GM18861 (cell line): ENCODE measurements around the gene SLC4A1.
"Not testable (repeated sequence)": the region's sequence is repeated elsewhere in the genome, so short reads cannot be mapped to it uniquely, and the experiment has no call there.

Experiments
- ATAC-seq: cut with Tn5 transposase; IDR thresholded peaks from one replicate; pipeline ENCODE4 v1.9.1; 2021; ENCODE audit not compliant: unreplicated experiment

Gene SLC4A1

DNA sequence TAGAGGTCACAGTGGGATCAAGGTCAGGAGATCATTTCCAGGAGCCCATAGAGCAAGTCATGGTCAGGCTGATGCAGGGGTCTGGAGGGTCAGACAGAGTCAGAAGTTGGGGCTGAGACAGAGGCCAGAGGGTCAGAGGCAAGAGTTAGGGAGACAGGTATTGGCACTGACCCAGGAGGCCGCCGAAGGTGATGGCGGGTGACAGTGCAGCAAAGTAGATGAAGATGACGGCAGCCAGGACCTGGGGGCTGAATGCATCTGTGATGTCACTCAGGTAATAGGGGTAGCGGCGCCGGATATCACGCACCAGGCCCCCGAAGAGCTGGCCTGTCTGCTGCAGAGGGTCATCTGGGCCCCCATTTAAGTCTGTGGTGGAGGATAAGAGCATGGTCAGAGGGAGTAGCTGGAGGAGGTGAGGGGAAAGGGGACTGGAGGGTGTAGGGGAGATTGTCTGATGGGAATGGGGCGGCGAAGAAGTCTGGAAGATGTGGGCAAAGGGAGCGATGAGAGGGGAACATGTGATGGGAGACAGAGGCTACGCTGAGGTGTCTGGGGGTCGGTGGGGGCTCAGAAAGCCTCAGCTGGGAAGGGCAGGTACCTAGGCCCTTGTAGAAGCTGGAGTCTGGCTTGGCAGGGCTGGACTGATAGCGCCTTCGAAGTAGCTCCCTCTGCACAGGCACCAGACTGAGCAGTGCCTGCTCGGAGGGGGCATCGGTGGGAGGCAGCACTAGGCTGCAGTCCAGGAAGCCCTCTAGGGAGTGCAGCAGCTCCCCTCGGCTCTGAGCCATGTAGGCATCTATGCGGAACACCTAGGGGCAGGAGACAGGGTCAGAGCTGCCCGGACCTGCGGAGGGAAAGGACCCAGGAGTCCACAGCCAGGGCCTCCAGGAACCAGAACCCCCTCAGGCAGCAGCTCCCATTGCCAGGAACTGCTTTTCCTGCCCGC, 9.8 kb downstream of the SLC4A1 start:
- ATAC-seq, result no peak

DNA sequence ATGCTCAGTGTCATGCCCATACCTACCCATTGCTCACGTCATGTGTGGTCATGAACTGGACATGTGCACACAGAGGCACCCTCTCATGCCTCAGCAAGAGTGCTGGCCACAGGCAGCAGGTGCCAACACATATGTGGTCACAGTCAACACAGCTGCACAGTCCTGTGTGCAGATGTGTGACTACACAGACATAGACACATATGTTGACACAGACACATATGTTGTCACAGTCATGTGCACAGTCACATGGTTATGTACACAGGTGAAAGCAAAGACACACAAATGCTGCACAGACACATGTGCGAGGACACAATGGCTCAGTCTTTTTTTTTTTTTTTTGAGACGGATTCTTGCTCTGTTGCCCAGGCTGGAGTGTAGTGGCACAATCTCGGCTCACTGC, 11.3 kb downstream of the SLC4A1 start:
- no peak for ATAC-seq

DNA sequence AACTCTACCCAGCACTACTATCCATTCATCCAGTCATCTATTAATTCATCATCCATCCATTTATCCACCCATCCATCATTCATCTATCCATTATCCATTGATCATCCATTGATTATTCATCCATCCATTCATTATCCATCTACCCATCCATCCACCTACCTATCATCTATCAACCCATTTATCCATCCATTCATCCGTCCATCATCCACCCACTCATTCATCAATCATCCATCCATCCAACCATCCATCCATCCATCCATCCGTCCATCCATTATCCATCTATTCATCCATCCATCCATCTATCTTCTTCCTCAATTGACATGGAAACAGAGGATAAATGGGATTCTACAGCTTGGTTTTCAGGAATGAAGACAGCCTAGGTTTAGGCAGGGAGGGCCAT, 12.0 kb downstream of the SLC4A1 start:
- ATAC-seq, result no peak

DNA sequence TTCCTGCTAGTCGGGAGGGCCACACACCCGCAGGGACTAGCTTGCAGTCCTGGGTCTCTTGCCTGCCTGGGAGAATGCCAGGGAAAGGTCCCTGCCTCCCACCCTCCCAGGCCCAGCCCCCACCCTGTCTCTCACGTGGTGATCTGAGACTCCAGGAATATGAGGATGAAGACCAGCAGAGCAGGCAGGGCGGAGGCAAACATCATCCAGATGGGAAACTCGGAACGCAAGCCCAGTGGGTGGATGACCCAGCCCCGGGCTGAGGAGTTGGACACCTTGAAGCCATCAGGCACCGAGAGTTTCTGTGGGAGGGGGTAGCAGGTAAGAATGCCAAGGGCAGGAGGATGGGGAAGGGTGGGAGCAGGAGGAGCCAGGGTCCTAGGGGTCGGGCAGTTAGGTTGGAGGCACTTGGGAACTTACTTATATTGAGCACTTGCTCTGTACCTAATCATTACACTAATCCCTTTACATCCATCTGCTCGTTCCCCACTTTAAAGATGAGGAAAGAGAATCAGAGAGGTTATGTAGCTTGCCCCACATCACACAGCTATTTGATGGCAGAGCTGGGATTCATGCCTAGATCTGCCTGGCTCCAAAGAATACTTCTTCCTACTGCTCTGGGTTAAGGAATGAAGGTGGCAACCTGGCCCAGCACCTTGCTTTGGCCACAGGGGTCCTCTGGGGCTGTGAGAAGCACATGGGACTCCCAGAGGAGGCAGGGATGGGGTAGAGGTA, 13.4 kb downstream of the SLC4A1 start:
- ATAC-seq, result no peak

DNA sequence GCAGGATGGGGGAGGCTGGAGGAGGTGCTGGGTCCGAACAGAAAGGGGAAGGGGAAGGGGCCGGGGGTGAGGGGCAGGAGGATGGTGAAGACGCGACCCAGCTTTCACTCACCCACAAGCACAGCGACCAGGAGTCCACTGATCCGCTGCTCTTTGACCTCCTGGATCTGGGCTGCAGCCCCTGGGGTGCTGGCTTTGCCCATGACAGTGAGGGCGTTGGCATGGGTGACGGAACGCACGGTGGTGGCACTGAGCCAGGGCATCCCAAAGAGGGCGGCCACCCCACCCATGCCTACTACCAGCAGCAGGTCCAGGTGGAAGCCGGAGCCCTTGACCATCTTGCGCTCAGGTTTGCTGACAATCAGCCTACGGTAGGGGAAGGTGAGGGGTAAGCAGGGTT, 14.9 kb downstream of the SLC4A1 start:
- no peak for ATAC-seq

DNA sequence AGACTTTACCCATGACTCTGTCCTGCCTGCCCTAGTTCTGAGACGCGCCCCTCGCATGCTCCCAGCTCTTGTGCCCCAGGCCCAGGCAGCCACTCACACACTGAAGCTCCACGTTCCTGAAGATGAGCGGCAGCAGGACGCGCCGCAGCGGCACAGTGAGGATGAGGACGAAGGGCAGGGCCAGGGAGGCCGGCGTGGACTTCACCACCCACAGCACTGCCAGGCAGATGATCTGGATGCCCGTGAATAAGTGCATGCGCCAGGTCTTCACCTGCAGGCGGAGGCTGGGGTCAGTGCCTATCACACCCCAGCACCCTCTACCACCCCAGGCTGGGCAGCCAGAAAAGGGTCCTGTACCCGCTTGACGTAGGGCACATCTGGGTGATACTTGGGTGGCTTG, 16.9 kb downstream of the SLC4A1 start:
- ATAC-seq, result no peak

DNA sequence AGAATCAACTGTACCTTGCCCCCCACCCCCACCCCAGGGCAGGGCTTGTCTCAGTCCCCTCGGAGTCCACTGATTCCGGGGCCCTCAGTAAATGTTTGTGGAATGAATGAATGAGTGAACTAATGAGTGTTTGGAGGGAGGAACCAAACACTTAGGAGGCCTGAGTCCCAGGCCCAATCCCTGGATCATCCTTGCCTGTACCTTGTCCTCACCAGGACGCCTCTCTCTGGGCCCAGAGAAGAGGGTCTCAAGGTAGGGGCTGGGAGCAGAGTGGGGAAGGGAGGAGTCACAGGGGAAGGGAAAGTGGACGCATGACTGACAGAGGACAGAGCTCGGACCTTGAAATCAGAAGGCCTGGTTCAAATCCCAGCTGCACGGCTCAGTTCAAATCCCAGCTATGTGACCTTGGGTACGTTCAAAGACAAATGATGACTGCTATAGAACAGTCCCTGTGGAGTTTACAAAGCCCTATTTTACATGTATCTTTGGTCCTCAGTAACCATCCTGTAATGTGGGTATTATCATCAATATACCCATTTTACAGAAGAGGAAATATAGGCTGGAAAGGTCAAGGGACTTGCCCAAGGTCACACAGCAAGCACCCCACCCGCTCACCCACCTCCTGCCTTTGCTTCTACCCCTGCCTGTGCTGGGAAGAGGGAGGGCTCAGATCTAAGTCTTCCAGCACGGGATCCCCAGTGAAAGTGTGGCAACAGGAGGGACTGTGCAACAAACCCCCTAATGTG, 18.3 kb downstream of the SLC4A1 start:
- no peak for ATAC-seq

DNA sequence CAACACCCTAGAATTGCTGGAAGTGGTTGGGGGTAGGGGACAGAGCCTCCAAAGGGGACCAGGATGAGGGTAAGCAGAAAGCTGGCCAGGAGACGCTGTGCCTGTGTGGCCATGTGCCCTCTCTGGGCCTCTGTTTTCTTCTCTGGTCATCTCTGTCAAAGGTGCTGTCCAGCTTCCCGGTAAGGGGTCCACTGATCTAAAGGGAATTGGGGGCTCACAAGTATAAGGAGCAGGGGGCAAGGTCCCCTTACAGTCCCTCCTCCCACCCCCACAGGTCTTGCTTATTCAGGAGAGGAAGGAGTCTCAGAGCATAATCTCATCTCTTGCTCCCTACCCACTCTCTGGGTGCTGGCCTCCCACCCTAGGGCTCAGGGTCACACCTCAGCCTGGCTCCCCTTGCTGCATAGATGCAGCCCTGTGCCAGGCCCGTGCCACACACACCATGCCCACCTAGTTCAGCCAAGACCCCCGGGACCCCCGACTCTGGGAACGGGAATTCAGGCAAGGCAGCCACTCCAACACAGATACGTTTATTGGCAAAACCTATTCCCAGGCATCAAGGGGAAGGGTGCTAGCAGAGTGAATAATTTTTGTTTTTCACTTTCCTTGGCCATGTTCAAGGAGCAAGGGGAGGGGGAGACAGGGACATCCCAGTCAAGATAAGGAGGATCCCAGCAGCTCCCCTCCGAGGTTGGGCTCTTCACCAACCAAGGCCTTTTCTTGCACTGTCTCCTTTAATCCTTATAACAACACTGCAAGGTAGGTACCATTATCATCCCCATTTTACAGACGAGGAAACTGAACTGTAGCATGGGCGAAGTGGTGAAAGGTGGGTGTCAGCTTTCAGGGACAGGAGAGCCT, 19.8 kb downstream of the SLC4A1 start:
- no peak for ATAC-seq

DNA sequence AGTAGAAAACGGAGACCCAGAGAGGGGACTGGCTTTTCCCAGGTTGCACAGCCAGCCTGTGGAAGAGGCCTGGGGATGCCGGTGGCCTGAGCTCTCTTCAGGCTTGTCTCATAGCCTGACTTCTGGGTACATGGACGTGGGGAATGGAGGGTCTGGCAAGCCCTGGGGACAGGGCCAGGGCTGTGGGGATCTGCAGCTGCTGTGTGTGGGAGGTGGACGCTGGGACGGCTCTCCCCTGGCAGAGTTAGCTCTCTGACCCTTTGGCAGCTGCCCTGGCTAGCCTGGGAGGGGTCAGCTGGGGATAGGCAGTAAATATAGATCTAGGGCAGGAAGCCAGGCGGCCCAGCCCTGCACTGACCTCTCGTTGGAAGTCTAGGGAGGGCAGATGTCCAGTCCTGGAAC, 20.5 kb downstream of the SLC4A1 start:
- ATAC-seq, result no peak

DNA sequence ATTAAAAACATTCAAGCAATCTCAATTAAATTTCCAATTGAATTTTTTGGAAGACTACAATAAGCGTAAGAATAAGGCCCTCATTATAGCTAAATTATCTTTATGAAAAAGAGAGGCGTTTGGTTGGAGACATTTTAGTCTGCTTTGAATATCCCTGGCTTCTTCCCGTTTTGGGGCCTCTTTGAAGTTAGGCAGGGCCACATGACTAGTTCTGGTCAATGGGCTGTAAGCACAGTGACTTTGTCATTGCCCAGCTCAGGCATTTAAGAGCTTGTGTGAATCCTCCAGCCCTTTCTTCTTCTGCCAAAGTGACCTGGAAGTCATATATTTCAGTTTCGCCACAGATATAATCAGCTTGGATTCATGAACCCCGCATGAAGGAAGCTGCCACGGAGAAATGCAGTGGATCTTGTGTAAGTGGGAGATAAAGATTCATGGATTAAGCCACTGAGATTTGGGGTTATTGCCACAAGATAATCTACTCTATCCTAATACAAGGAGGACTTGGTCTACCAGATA, 26.8 kb downstream of the SLC4A1 start:
- no peak for ATAC-seq

DNA sequence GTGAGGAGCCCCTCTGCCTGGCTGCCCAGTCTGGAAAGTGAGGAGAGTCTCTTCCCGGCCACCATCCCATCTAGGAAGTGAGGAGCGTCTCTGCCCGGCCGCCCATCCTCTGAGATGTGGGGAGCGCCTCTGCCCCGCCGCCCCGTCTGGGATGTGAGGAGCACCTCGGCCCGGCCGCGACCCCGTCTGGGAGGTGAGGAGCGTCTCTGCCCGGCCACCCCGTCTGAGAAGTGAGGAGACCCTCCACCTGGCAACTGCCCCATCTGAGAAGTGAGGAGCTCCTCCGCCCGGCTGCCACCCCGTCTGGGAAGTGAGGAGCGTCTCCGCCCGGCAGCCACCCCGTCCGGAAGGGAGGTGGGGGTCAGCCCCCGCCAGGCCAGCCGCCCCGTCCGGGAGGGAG, 30.0 kb downstream of the SLC4A1 start:
- ATAC-seq, result not testable (repeated sequence)

DNA sequence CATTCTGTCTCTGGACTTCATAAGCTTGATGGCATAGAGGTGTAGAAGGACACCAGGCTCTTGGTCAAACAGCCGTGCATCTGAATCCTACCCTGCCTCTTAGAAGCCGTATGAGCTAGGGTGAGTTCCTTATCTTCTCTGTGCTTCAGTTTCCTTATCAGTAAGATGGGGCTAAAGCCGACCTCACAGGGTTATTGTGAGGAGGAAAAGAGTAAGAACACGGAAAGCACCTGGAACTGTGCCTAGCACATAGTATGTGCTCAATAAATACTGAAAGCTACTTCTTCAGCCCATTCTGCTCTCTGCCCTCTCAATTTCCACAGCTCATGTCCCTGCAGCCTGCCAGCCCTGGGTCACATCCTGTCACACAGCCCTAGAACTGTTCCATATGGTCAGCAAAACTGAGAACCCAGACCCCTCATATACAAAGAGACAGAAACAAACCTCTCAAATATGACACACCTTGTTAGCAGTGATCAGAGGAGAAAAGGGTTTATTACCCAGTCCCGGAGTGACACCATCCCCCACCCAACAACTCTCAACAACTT, 31.4 kb downstream of the SLC4A1 start:
- no peak for ATAC-seq

DNA sequence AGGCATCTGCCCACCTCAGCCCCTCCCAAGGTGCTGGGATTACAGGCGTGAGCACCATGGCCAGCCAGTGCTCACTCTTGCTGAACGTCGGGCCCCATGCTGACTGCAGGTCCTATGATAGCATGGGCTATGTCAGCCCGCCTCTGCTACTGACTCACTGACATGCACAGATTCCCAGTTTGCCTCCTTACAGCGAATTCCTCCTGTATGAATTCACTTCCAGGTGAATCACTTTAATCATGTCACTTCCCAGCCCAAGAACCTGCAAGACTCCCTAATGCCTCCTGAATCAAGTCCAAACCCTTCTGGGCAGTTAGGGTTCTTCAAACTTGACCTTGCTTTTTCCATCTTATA, 32.4 kb downstream of the SLC4A1 start:
- no peak for ATAC-seq

DNA sequence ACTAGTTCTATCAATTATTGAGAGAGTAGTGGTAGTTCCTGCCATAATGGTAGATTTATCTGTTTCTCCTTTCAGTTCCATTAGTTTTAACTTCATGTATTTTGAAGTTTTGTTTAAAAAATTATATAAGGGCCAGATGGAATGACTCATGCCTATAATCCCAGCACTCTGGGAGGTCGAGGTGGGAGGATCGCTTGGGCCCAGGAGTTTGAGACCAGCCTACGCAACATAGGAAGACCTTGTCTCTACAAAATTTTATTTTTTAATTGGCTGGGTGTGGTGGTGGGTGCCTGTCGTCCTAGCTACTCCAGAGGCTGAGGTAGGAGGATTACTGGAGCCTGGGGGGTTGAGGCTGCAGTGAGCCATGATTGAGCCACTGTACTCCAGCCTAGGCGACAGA, 34.4 kb downstream of the SLC4A1 start:
- ATAC-seq, result no peak

DNA sequence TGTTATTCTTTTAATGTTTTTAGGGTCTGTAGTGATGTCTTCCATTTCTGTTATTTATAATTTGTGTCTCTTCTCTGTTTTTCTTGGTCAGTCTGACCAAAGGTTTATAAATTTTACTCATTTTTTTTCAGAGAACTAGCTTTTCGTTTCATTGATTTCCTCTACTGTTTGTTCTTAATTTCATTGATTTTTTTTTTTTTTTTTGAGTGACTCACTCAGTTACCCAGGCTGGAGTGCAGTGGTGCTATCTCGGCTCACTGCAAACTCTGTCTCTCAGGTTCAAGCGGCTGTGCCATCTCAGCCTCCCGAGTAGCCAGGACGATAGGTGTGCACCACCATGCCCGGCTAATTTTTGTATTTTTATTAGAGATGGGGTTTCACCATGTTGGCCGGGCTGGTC, 35.9 kb downstream of the SLC4A1 start:
- ATAC-seq, result no peak

DNA sequence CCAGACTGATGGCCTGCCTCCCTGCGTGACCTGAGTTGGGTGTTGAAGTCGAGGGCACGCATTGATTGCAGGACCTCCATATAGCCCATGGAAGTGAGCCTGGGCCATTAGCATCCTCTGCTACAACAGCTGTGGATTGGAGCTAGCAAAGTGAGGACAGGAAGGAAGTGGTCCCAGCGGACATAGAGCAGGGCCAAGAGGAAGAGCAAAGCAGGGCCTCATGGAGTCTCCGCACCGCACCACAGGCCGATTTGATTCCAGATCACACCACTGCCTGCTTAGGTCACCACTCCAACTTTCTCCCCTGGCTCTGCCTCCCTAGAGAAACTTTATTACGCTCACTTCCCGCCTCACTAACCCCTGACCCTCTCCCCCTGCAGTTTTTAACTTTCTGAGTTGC, 37.8 kb downstream of the SLC4A1 start:
- ATAC-seq, result no peak

DNA sequence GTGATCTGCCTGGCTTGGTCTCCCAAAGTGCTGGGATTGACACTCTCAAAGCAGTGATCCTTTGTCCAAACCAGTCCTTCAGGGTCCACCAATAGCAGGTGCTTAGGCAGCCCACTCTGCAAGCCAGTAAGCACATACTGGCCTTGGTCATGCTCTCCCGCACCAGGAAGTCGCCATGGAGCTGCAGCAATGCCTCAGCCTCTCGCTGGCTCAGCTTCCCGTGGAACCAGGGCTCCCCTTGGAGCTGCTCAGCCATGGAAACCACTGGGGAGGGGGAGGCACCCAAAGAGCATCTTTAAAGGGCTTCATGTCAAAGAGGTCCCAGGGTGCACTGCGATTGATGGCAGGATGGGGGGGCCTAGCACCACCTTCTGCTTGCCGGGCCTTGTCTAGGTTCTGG, 38.8 kb downstream of the SLC4A1 start:
- ATAC-seq, result no peak

DNA sequence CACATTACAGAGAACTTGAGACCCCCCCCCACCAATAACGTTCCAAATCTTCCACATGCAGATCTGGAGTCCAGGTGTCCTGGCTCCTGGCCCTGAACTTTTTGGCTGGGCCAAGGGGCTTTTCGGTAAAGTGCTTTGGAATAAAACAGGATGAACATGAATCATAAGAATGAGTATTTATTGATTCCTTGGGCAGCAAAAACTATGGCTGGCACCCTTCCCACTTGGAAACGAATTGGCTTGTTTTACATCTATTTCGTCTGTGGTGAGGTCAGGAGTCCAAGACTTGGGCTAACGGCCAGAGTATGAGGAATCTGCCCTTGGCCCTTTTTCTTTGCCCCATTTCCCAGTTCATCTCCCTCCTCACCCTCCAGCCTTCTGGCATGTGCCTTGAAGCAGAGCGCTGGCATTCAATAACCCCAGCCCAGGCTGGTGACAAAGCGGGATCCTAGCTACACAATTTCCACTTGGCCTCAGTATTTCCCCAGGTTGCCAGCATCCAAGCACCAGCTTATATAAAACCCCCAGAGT, 44.3 kb downstream of the SLC4A1 start:
- no peak for ATAC-seq

DNA sequence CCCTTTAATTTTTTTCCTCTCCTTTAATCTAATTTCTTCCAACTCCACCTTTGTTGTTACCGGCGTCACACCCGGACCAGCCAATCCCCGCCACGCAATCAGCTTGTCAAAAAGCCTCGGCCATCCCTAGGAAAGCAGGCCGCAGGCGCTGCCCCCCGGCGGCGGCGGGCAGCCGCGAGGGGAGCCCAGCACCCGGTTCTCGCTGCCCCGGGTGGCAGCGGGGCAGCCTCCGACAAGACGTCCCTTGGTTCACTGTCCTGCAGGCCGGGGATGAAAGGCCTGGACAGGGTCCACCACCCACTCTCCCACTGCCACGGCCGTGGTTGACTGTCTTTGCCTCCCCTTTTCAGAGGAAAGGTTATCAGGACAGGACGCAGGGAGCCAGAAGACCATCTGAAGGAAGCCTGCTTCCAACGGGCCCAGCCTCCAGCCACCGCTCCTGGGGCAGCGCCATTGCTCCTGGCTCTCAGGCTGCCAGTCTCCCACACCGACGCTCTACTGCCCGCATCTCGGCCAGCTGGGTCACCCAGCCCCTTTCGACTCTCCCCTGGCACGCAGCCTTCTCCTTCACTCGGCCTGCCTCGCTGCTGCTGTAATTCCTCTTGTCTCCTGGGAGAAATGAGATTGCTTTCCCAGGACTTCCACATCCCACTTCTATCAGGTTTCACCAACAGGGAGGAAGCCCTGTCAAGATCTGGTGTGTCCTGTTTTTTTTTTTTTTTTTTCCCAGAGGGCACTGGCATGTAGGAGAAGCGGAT, 45.6 kb downstream of the SLC4A1 start:
- ATAC-seq, result no peak

DNA sequence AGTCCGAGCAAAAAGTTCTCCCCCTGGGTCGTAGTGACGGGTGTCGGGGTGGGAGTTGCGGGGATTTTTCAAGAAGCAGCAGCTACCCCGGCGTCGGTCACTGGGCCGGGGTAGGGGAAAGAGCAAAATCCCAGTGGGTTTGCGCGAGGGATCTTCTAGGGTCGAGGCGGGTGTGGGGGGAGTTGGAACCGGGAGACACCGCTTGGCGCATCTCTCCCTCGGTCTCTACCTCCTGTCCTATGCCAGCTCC, 46.1 kb downstream of the SLC4A1 start:
- no peak for ATAC-seq
